Activated T-cell treated with anti-CD3 and anti-CD28 coated beads, Interleukin-2, amount 50 U/mL, for 72 hours (primary cell): ENCODE data around the gene PIK3IP1. TPM values are rescaled to one million over a fixed set of nuclear protein-coding genes. Genes with fewer than 3 reads are reported as not detected.

Experiments
- ATAC-seq, 2 donors: fragments of 150-1000 bp; cut with Tn5 transposase; replicated peaks in 1 of 2; 2 replicates each; pipeline ENCODE4 v1.10.0; 2021; ENCODE audit warnings: moderate library complexity in 2 of 2, mild to moderate bottlenecking in 1 of 2
- DNase-seq, 2 donors: peaks; one replicate each; pipeline ENCODE4 v3.0.0; 2021 to 2022; ENCODE audit warnings: mixed read lengths in 1 of 2
- H3K27ac Mint-ChIP-seq: one replicate; pipeline ENCODE4 v1.8.0; 2022; ENCODE audit warnings: mild to moderate bottlenecking, moderate library complexity, mixed read lengths
- H3K27me3 Mint-ChIP-seq: one replicate; pipeline ENCODE4 v1.8.0; 2022; ENCODE audit warnings: low read depth, mixed read lengths
- H3K36me3 Mint-ChIP-seq, 2 donors: one replicate each; pipeline ENCODE4 v1.8.0; 2022; ENCODE audit warnings: mixed read lengths in 2 of 2, mild to moderate bottlenecking in 1 of 2; ENCODE audit not compliant: insufficient read depth in 2 of 2
- H3K4me1 Mint-ChIP-seq: one replicate; pipeline ENCODE4 v1.8.0; 2022; ENCODE audit warnings: low read depth, mixed read lengths
- H3K4me3 Mint-ChIP-seq, 2 donors: one replicate each; pipeline ENCODE4 v1.8.0; 2022; ENCODE audit warnings: mild to moderate bottlenecking in 2 of 2, mixed read lengths in 2 of 2, moderate library complexity in 2 of 2
- H3K9me3 Mint-ChIP-seq, 2 donors: one replicate each; pipeline ENCODE4 v1.8.0; 2022; ENCODE audit warnings: mixed read lengths in 2 of 2
- total RNA-seq, 2 donors: library from RNA; stranded (reverse); gene quantifications; one replicate each; pipeline ENCODE4 v1.2.3, GENCODE V29; 2022

Gene PIK3IP1
- total RNA-seq, 2 donors from 2014 or later: 34.1 to 39.5 TPM

DNA sequence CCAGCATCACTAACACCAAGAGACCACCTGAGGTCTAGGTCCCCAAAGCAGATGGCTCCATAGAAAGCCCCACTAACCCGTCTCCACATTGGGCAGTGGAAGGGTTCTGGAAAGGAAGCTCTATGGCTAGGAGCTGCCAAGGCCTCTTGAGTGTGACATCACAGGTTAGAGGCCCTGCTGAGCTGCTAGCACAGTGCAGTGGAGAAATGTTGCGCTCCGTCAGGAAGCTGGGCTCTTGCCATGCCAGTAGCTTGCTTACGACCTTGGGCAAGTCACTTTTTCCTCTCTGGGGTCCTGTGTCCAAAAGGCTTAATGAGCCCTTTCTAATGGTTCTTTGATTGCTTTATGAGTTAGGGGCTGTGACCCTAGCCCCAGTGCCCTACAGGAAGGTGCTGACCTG is 10.6 kb downstream of the PIK3IP1 start:
- Mint-ChIP-seq H3K4me1 (peaks cover 72% of the 10 kb centered on the region), H3K36me3 (peaks cover 9 to 10% of the 10 kb centered on the region in 2 donors), H3K27me3 (no peaks in the 10 kb centered on the region), H3K4me3 (no peak overlapping the region), H3K27ac (peak overlapping the region; percentile 71), H3K9me3 (no peaks in the 10 kb centered on the region)
- no peak for ATAC-seq
- DNase-seq: no peak

DNA sequence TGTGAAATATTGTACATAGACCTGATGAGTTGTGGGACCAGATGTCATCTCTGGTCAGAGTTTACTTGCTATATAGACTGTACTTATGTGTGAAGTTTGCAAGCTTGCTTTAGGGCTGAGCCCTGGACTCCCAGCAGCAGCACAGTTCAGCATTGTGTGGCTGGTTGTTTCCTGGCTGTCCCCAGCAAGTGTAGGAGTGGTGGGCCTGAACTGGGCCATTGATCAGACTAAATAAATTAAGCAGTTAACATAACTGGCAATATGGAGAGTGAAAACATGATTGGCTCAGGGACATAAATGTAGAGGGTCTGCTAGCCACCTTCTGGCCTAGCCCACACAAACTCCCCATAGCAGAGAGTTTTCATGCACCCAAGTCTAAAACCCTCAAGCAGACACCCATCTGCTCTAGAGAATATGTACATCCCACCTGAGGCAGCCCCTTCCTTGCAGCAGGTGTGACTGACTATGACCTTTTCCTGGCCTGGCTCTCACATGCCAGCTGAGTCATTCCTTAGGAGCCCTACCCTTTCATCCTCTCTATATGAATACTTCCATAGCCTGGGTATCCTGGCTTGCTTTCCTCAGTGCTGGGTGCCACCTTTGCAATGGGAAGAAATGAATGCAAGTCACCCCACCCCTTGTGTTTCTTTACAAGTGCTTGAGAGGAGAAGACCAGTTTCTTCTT is 12.3 kb downstream of the PIK3IP1 start:
- no peaks in the 10 kb centered on the region for H3K27me3 Mint-ChIP-seq

GRCh38 chr22:31279327-31279669 is 13.0 kb downstream of the PIK3IP1 start:
- peaks cover 9 to 14% of the 10 kb centered on the region in 2 donors for H3K36me3 Mint-ChIP-seq
- no peak for ATAC-seq
- no peaks in the 10 kb centered on the region for H3K9me3 Mint-ChIP-seq
- no peak for DNase-seq
- H3K4me1 Mint-ChIP-seq: peaks cover 55% of the 10 kb centered on the region
- peak overlapping the region in 1 of 2 donors; percentile 53 for H3K4me3 Mint-ChIP-seq
- H3K27me3 Mint-ChIP-seq: no peaks in the 10 kb centered on the region
- H3K27ac Mint-ChIP-seq: peak overlapping the region; percentile 88

More for the DNA sequence above, 12.3 kb downstream of the PIK3IP1 start:
- Mint-ChIP-seq H3K36me3 (peaks cover 8 to 13% of the 10 kb centered on the region in 2 donors), H3K4me1 (peaks cover 59% of the 10 kb centered on the region), H3K27ac (peak overlapping the region; percentile 88), H3K9me3 (no peaks in the 10 kb centered on the region), H3K4me3 (peak overlapping the region in 1 of 2 donors; percentile 40)
- ATAC-seq (no peak), DNase-seq (no peak)

DNA sequence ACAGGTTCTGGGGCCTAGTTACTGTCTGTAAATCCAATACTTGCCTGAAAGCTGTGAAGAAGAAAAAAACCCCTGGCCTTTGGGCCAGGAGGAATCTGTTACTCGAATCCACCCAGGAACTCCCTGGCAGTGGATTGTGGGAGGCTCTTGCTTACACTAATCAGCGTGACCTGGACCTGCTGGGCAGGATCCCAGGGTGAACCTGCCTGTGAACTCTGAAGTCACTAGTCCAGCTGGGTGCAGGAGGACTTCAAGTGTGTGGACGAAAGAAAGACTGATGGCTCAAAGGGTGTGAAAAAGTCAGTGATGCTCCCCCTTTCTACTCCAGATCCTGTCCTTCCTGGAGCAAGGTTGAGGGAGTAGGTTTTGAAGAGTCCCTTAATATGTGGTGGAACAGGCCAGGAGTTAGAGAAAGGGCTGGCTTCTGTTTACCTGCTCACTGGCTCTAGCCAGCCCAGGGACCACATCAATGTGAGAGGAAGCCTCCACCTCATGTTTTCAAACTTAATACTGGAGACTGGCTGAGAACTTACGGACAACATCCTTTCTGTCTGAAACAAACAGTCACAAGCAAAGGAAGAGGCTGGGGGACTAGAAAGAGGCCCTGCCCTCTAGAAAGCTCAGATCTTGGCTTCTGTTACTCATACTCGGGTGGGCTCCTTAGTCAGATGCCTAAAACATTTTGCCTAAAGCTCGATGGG is 13.5 kb downstream of the PIK3IP1 start:
- peak; percentile 86 to 88 for ATAC-seq
- peak overlapping the region; percentile 88 for H3K27ac Mint-ChIP-seq
- peaks cover 10 to 18% of the 10 kb centered on the region in 2 donors for H3K36me3 Mint-ChIP-seq
- H3K4me1 Mint-ChIP-seq: peaks cover 55% of the 10 kb centered on the region
- peak overlapping the region in 1 of 2 donors; percentile 53 for H3K4me3 Mint-ChIP-seq
- peak; percentile 27 to 42 for DNase-seq
- no peaks in the 10 kb centered on the region for H3K9me3 Mint-ChIP-seq
- H3K27me3 Mint-ChIP-seq: no peaks in the 10 kb centered on the region

DNA sequence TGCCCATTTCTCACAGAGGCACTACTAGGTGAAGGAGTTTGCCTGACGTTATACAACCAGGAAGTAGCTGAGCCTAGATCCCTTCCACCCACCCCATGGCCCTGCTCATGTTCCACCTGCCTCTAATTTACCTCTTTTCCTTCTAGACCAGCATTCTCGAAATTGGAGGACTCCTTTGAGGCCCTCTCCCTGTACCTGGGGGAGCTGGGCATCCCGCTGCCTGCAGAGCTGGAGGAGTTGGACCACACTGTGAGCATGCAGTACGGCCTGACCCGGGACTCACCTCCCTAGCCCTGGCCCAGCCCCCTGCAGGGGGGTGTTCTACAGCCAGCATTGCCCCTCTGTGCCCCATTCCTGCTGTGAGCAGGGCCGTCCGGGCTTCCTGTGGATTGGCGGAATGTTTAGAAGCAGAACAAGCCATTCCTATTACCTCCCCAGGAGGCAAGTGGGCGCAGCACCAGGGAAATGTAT is 14.1 kb downstream of the PIK3IP1 start:
- H3K4me3 Mint-ChIP-seq: peak overlapping the region in 1 of 2 donors; percentile 28

GRCh38 chr22:31277741-31278140 is 14.5 kb downstream of the PIK3IP1 start:
- Mint-ChIP-seq H3K4me3 (peak overlapping the region in 1 of 2 donors; percentile 28), H3K4me1 (peaks cover 51% of the 10 kb centered on the region), H3K27ac (peak overlapping the region; percentile 88), H3K36me3 (peaks cover 13 to 16% of the 10 kb centered on the region in 2 donors), H3K27me3 (no peaks in the 10 kb centered on the region), H3K9me3 (no peaks in the 10 kb centered on the region)
- DNase-seq: no peak
- no peak for ATAC-seq

More for the DNA sequence above, 14.1 kb downstream of the PIK3IP1 start:
- peak overlapping the region; percentile 88 for H3K27ac Mint-ChIP-seq
- DNase-seq (no peak), ATAC-seq (no peak)
- no peaks in the 10 kb centered on the region for H3K9me3 Mint-ChIP-seq
- H3K4me1 Mint-ChIP-seq: peaks cover 52% of the 10 kb centered on the region
- no peaks in the 10 kb centered on the region for H3K27me3 Mint-ChIP-seq
- peaks cover 11 to 18% of the 10 kb centered on the region in 2 donors for H3K36me3 Mint-ChIP-seq

DNA sequence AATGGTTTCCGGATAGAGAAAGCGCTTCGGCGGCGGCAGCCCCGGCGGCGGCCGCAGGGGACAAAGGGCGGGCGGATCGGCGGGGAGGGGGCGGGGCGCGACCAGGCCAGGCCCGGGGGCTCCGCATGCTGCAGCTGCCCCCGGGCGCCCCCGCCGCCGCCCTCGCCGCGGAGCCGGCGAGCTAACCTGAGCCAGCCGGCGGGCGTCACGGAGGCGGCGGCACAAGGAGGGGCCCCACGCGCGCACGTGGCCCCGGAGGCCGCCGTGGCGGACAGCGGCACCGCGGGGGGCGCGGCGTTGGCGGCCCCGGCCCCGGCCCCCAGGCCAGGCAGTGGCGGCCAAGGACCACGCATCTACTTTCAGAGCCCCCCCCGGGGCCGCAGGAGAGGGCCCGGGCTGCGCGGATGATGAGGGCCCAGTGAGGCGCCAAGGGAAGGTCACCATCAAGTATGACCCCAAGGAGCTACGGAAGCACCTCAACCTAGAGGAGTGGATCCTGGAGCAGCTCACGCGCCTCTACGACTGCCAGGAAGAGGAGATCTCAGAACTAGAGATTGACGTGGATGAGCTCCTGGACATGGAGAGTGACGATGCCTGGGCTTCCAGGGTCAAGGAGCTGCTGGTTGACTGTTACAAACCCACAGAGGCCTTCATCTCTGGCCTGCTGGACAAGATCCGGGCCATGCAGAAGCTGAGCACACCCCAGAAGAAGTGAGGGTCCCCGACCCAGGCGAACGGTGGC is 15.7 kb downstream of the PIK3IP1 start:
- Mint-ChIP-seq H3K4me1 (peaks cover 43% of the 10 kb centered on the region), H3K27me3 (no peaks in the 10 kb centered on the region), H3K4me3 (no peak overlapping the region), H3K27ac (no peak overlapping the region), H3K36me3 (peaks cover 13 to 17% of the 10 kb centered on the region in 2 donors), H3K9me3 (no peaks in the 10 kb centered on the region)
- no peak for DNase-seq
- ATAC-seq: no peak

DNA sequence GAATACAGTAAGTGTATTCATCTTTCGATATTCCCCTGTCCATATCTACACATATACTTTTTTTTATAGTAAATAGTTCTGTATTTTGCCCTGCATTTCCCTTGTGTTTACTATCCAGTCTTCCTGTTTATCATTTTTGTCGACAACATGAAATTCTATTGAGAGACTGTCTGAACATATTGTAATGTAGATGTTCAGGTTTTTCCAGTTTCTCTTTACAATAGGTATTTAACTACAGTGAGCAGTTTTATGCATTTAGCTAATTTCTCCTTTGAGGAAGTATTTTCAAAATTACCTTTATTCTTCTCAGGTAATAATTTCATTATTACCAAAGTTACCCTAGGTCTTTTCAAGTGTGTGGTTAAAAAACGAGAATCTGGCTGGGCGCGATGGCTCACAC is 16.7 kb downstream of the PIK3IP1 start:
- DNase-seq (no peak), ATAC-seq (no peak)
- peaks cover 41% of the 10 kb centered on the region for H3K4me1 Mint-ChIP-seq
- H3K36me3 Mint-ChIP-seq: peaks cover 11 to 17% of the 10 kb centered on the region in 2 donors
- no peak overlapping the region for H3K4me3 Mint-ChIP-seq
- H3K27ac Mint-ChIP-seq: peak overlapping the region; percentile 20
- no peaks in the 10 kb centered on the region for H3K27me3 Mint-ChIP-seq
- no peaks in the 10 kb centered on the region for H3K9me3 Mint-ChIP-seq

DNA sequence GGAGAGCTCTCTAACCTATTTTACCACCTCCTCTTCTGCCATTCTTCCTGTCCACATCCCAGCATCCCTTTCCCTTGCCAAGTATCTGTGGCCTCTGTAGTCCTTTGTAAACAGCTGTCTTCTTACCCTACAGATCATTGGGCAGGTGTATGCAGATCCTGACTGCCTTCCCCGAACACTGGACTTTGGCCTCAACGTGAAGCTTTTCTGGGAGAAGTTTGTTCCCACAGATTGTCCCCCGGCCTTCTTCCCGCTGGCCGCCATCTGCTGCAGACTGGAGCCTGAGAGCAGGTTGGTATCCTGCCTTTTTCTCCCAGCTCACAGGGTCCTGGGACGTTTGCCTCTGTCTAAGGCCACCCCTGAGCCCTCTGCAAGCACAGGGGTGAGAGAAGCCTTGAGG is 17.3 kb downstream of the PIK3IP1 start:
- Mint-ChIP-seq H3K36me3 (peaks cover 8 to 15% of the 10 kb centered on the region in 2 donors), H3K27ac (peak overlapping the region; percentile 20), H3K27me3 (no peaks in the 10 kb centered on the region), H3K4me3 (no peak overlapping the region), H3K4me1 (peaks cover 39% of the 10 kb centered on the region), H3K9me3 (no peaks in the 10 kb centered on the region)
- DNase-seq (no peak), ATAC-seq (no peak)

DNA sequence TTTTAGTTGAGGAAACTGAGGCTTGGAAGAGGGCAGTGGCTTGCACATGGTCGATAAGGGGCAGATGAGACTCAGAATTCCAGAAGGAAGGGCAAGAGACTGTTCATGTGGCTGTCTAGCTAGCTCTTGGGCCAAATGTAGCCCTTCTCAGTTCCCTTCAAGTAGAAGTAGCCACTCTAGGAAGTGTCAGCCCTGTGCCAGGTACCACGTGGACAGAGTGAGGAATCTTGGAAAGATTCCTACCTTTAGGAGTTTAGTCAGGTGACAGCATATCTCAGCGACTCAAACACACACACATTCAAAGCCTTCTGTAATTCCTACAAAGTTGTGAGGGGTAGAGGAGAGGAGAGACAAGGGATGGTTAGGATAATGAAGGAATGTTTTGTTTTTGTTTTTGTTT is 18.3 kb downstream of the PIK3IP1 start:
- Mint-ChIP-seq H3K27me3 (no peaks in the 10 kb centered on the region), H3K27ac (peak overlapping the region; percentile 56), H3K4me1 (peaks cover 35% of the 10 kb centered on the region)

GRCh38 chr22:31272522-31273446 is 19.5 kb downstream of the PIK3IP1 start:
- Mint-ChIP-seq H3K27me3 (no peaks in the 10 kb centered on the region), H3K9me3 (no peaks in the 10 kb centered on the region), H3K4me3 (no peak overlapping the region), H3K36me3 (peaks cover 8 to 24% of the 10 kb centered on the region in 2 donors), H3K4me1 (peaks cover 23% of the 10 kb centered on the region), H3K27ac (peak overlapping the region; percentile 45)
- peak; percentile 42 to 57 for DNase-seq
- ATAC-seq: peak; percentile 65 to 67

More for the DNA sequence above, 18.3 kb downstream of the PIK3IP1 start:
- ATAC-seq: no peak
- H3K4me3 Mint-ChIP-seq: no peak overlapping the region
- H3K9me3 Mint-ChIP-seq: no peaks in the 10 kb centered on the region
- DNase-seq: no peak
- H3K36me3 Mint-ChIP-seq: peaks cover 8 to 15% of the 10 kb centered on the region in 2 donors

- no peak for DNase-seq
- Mint-ChIP-seq H3K4me1 (peaks cover 19% of the 10 kb centered on the region), H3K4me3 (no peak overlapping the region), H3K27me3 (no peaks in the 10 kb centered on the region), H3K36me3 (peaks cover 8 to 29% of the 10 kb centered on the region in 2 donors), H3K27ac (peak overlapping the region; percentile 29), H3K9me3 (no peaks in the 10 kb centered on the region)
- ATAC-seq: no peak
Measured at GRCh38 chr22:31271485-31271884, 20.8 kb downstream of the PIK3IP1 start.
